ENCODE data around the gene SUDS3. TPM values are rescaled to one million over a fixed set of nuclear protein-coding genes. Genes with fewer than 3 reads are reported as not detected.

SUDS3 gene
- total and polyA plus RNA-seq, 10 of the 15 experiments (the other 5 are each of a cell fraction or from before 2014, with no cell fraction given): 5.2 to 42.8 (median 21.7) TPM

- peak; percentile 98 to 99 (median 98); a peak in 5 of 6 replicates for TF ChIP-seq CTCF (IDR thresholded peaks at IDR 0.05 in 2 of 3, conservative IDR thresholded peaks at IDR 0.05 in 1 of 3; ENCODE audit: control insufficient read depth in 2 of 3, extremely low read depth in 1 of 3, insufficient read depth in 1 of 3, low read depth in 3 of 3, low read length in 3 of 3)
- no peak for TF ChIP-seq SREBF2 (IDR thresholded peaks at IDR 0.05; ENCODE audit: low read length)
- peak; percentile 83 for TF ChIP-seq POLR2A (IDR thresholded peaks at IDR 0.05; ENCODE audit: low read depth, low read length)
- TF ChIP-seq TCF3 (IDR thresholded peaks at IDR 0.05; ENCODE audit: borderline replicate concordance, insufficient read depth, low read depth, low read length): 0 out of 2 replicates have a peak, but pooled peaks have one; percentile 36
- peak; percentile 72 for TF ChIP-seq MXI1 (IDR thresholded peaks at IDR 0.05; ENCODE audit: low read depth, low read length)
- TF ChIP-seq YBX1 (IDR thresholded peaks at IDR 0.05): no peak
- peak; percentile 54 for TF ChIP-seq SKIL (IDR thresholded peaks at IDR 0.05; ENCODE audit: low read depth, poor library complexity, severe bottlenecking)
- TF ChIP-seq GATAD2B (conservative IDR thresholded peaks at IDR 0.05; ENCODE audit: low read depth): peak; percentile 98
- peak; percentile 95 for TF ChIP-seq LARP7 (IDR thresholded peaks at IDR 0.05)
- peak; percentile 93 for TF ChIP-seq CHD2 (IDR thresholded peaks at IDR 0.05; ENCODE audit: borderline replicate concordance, low read depth, low read length)
- peak; percentile 63 for TF ChIP-seq SMARCA5 (IDR thresholded peaks at IDR 0.05)
- no peak for TF ChIP-seq MEF2B (IDR thresholded peaks at IDR 0.05; ENCODE audit: partially characterized antibody, poor library complexity, severe bottlenecking)
- no peak for TF ChIP-seq ETV6 (conservative IDR thresholded peaks at IDR 0.05 in 1 of 2, IDR thresholded peaks at IDR 0.05 in 1 of 2; ENCODE audit: borderline replicate concordance in 1 of 2, low read depth in 1 of 2)
- TF ChIP-seq PML (IDR thresholded peaks at IDR 0.05; ENCODE audit: low read length): 0 out of 2 replicates have a peak, but pooled peaks have one; percentile 60
- TF ChIP-seq IRF4 (IDR thresholded peaks at IDR 0.05; ENCODE audit: low read depth, low read length): peak; percentile 66; the same call in 1 of the 2 replicates
- TF ChIP-seq HSF1 (IDR thresholded peaks at IDR 0.05; ENCODE audit: low read depth, low read length): peak; percentile 79; the same call in 1 of the 2 replicates
- TF ChIP-seq ZSCAN29 (IDR thresholded peaks at IDR 0.05): no peak
- TF ChIP-seq NFYA (IDR thresholded peaks at IDR 0.05; ENCODE audit: borderline replicate concordance, low read depth, low read length): no peak
- peak; percentile 91 for TF ChIP-seq CBFB (IDR thresholded peaks at IDR 0.05; ENCODE audit: low read depth)
- no peak for TF ChIP-seq REST (IDR thresholded peaks at IDR 0.05; ENCODE audit: low read depth, low read length)
Observed at GRCh38 chr12:118376089-118377020, at the start of gene SUDS3 (continued).
